Osteocyte (in vitro differentiated cells): ENCODE data around the gene RSPH6A. TPM values are rescaled to one million over a fixed set of nuclear protein-coding genes. Genes with fewer than 3 reads are reported as not detected.

Source experiments
- DNase-seq: peaks from one replicate; pipeline ENCODE4 v3.0.0; 2021; ENCODE audit warnings: mixed read lengths; ENCODE audit not compliant: unreplicated experiment; ENCODE audit errors: extremely low spot score
- H3K27ac Mint-ChIP-seq: one replicate; pipeline ENCODE4 v1.8.0; 2021; ENCODE audit warnings: mild to moderate bottlenecking, mixed read lengths; ENCODE audit not compliant: unreplicated experiment
- H3K27me3 Mint-ChIP-seq: one replicate; pipeline ENCODE4 v1.8.0; 2021; ENCODE audit warnings: mixed read lengths; ENCODE audit not compliant: unreplicated experiment
- H3K36me3 Mint-ChIP-seq: one replicate; pipeline ENCODE4 v1.8.0; 2021; ENCODE audit warnings: mixed read lengths; ENCODE audit not compliant: unreplicated experiment
- H3K4me1 Mint-ChIP-seq: one replicate; pipeline ENCODE4 v1.8.0; 2021; ENCODE audit warnings: mixed read lengths; ENCODE audit not compliant: unreplicated experiment
- H3K4me3 Mint-ChIP-seq: one replicate; pipeline ENCODE4 v1.8.0; 2021; ENCODE audit warnings: mild to moderate bottlenecking, moderate library complexity, mixed read lengths; ENCODE audit not compliant: unreplicated experiment
- H3K9me3 Mint-ChIP-seq: one replicate; pipeline ENCODE4 v1.8.0; 2021; ENCODE audit warnings: mixed read lengths; ENCODE audit not compliant: unreplicated experiment
- total RNA-seq: library from RNA; stranded (reverse); gene quantifications from 2 replicates; pipeline ENCODE4 v1.2.1, GENCODE V29; 2021
- TF ChIP-seq, protein P1 (sequence below): fragments of 200-600 bp; sonication (generic); IDR thresholded peaks from 2 replicates; pipeline ENCODE4 v1.5.0; 2021; ENCODE audit warnings: antibody characterized with exemption, mild to moderate bottlenecking, moderate library complexity

The RSPH6A gene
- total RNA-seq, 1 donor from 2014 or later = 0.30 TPM

DNA sequence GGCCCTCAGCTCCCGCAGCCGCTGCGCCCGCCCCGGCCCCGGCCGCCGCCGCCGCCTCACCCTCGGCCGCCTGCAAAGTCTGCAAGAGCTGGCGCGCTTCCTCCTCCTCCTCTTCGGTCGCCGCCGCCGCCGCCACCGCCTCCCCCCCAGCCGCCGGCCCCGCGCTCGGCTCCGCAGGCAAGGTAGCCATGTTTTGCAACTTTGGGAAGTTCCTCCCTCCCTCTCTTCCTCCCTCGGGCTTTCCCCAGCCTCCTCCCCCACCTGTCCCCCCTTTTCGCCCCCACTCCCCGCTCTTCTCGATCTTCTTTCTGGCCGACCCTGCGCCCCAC is 46.5 kb downstream of the RSPH6A start:
- Mint-ChIP-seq H3K27me3 (no peaks in the 10 kb centered on the region), H3K4me3 (peak overlapping the region; percentile 94), H3K36me3 (peaks cover 11% of the 10 kb centered on the region), H3K9me3 (no peaks in the 10 kb centered on the region), H3K27ac (peak overlapping the region; percentile 99), H3K4me1 (peaks cover 32% of the 10 kb centered on the region)
- TF ChIP-seq, protein P1, sequence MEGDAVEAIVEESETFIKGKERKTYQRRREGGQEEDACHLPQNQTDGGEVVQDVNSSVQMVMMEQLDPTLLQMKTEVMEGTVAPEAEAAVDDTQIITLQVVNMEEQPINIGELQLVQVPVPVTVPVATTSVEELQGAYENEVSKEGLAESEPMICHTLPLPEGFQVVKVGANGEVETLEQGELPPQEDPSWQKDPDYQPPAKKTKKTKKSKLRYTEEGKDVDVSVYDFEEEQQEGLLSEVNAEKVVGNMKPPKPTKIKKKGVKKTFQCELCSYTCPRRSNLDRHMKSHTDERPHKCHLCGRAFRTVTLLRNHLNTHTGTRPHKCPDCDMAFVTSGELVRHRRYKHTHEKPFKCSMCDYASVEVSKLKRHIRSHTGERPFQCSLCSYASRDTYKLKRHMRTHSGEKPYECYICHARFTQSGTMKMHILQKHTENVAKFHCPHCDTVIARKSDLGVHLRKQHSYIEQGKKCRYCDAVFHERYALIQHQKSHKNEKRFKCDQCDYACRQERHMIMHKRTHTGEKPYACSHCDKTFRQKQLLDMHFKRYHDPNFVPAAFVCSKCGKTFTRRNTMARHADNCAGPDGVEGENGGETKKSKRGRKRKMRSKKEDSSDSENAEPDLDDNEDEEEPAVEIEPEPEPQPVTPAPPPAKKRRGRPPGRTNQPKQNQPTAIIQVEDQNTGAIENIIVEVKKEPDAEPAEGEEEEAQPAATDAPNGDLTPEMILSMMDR = no peak
- no peak for DNase-seq

DNA sequence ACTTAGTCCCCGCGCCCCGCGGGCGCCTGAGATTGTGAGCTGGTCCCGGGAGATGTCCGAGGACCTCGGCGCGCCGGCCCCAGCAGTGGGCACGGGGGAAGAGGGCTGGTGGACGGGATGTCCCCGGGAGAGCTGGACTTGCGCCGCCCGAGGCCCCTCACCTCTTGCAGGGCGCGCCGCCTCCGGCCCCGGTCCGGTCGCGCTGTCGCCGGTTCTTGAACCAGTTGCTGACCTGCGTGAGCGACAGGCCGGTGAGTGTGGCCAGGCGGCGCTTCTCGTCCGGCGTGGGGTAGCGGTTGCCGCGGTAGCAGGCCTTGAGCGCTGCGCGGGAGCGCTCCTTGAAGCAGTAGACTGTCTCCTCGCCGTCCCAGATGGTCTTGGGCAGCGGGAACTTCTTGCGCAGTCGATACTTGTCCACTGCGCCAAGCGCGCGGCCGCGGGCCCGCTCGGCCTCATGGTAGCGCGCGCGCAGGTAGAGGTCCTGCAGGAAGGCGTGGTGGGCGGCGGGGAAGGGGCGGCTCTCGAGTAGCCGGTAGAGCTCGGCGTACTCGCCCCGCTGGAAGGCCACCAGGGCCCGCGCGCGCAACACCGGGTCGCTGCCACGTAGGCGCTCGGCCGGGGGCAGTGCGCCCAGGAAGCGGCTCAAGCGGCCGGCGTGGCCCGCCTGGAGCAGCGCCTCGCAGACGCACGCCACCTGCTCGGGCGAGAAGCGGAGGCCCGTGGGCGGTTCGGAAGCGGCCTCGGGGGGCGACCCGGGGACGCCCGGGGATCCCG is 47.0 kb downstream of the RSPH6A start:
- DNase-seq = no peak
- TF ChIP-seq, protein P1 = no peak
- Mint-ChIP-seq H3K4me1 (peaks cover 32% of the 10 kb centered on the region), H3K36me3 (peaks cover 7% of the 10 kb centered on the region), H3K4me3 (peak overlapping the region; percentile 85), H3K9me3 (no peaks in the 10 kb centered on the region), H3K27me3 (no peaks in the 10 kb centered on the region), H3K27ac (peak overlapping the region; percentile 90)

DNA sequence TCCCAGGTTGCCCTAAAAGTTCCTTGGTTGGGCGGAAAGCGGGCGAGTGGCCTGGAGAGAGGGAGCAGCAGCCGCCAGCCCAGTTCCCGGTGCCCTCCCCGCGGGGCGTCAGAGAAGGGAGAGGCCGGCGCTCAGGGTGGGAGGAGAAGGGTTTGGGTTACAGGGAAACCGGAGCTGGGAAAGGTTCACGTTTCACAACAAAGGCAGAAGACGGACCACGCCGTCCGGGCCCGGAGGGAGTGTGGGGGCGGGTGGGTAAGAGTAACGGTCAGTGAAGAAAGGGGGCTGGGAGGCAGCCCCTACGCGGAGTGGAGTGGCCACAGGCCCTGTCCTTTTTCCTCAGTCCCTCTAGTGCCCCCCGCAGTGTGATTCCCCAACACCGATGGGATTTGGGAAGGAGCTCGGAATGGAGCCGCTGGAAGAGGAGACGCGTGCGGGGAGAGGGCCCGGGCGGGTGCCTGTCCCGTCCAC is 47.7 kb downstream of the RSPH6A start:
- TF ChIP-seq, protein P1 = no peak
- H3K9me3 Mint-ChIP-seq = no peaks in the 10 kb centered on the region
- no peaks in the 10 kb centered on the region for H3K27me3 Mint-ChIP-seq
- H3K4me1 Mint-ChIP-seq = peaks cover 32% of the 10 kb centered on the region
- peak; percentile 93 for DNase-seq
- peaks cover 7% of the 10 kb centered on the region for H3K36me3 Mint-ChIP-seq
- peak overlapping the region; percentile 90 for H3K27ac Mint-ChIP-seq
- peak overlapping the region; percentile 85 for H3K4me3 Mint-ChIP-seq

DNA sequence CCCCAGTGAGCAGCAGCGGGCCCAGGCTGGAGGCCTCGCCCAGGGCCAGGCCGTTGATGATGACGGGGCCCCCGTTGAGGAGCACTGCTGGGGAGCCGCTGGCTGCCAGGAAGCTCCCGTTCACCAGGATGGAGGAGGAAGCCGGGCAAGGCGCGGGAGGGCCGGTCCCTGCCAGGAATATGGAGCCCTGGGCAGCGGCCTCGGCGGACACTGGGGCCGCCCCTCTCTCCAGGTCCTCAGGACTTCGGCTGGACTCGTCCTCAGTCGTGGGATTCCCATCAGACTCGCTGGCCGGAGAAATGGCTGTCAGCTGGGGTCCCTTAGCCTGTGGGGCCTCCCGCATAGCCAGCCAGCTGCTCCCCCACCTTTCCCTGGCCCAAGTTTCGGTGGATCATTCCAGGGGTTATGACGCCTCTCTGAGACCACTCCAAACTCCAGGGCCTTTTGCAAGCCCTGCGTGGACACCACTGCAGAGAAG is 48.2 kb downstream of the RSPH6A start:
- TF ChIP-seq, protein P1 = no peak
- H3K36me3 Mint-ChIP-seq = peaks cover 7% of the 10 kb centered on the region
- H3K4me1 Mint-ChIP-seq = peaks cover 29% of the 10 kb centered on the region
- DNase-seq = no peak
- peak overlapping the region; percentile 85 for H3K4me3 Mint-ChIP-seq
- peak overlapping the region; percentile 90 for H3K27ac Mint-ChIP-seq
- no peaks in the 10 kb centered on the region for H3K9me3 Mint-ChIP-seq
- H3K27me3 Mint-ChIP-seq = no peaks in the 10 kb centered on the region

DNA sequence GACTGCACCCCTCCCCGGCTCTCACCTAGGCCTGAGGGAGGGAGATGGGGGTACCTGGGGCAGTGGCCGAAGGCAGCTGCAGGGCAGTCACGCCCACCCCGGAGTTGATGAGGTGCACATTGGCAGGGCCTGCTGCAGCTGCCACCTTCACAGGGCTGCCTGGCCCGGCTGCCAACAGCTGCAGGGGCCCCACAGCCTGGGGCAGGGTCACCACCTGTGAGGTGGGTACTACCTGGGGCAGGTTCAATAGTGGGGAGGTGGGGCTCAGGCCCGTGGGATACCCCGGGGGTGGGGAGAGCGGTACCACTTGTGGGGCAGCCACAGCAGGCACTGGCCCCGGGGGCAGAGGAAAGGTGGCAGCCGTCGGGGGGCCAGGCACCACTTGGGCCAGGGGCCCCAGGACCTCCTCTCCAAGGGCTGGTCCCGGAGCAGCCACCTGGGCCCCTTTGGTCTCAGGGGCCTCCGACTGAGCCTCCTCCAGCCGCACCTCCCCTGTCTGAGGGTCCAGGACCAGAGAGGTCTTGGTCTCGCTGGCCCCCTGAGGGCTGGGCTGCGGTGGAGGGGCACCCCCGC is 48.7 kb downstream of the RSPH6A start:
- no peak for DNase-seq
- no peaks in the 10 kb centered on the region for H3K27me3 Mint-ChIP-seq
- H3K4me1 Mint-ChIP-seq = peaks cover 29% of the 10 kb centered on the region
- peak overlapping the region; percentile 85 for H3K4me3 Mint-ChIP-seq
- no peaks in the 10 kb centered on the region for H3K9me3 Mint-ChIP-seq
- TF ChIP-seq, protein P1 = no peak
- peaks cover 7% of the 10 kb centered on the region for H3K36me3 Mint-ChIP-seq
- H3K27ac Mint-ChIP-seq = no peak overlapping the region
